Measurements from ENCODE around the gene NINJ2.

- TF ChIP-seq CTCF (IDR thresholded peaks at IDR 0.05) (no peak), CEBPB (IDR thresholded peaks at IDR 0.05) (no peak), USF2 (IDR thresholded peaks at IDR 0.05) (no peak), POLR2A (IDR thresholded peaks at IDR 0.05; ENCODE audit: low read length) (no peak), ZSCAN20 (CRISPR knock-in tag; IDR thresholded peaks at IDR 0.05) (no peak), GATA3 (IDR thresholded peaks at IDR 0.05; ENCODE audit: borderline replicate concordance) (no peak)
These were observed 76.8 kb downstream of the NINJ2 start for GRCh38 chr12:586318-587071.

Data from A549 (cell line).